HepG2 (cell line): Measurements from ENCODE around the gene FBXO2. TPM values are rescaled to one million over a fixed set of nuclear protein-coding genes. Genes with fewer than 3 reads are reported as not detected.

Source experiments
- AGO2 ChIP-seq: fragments of 200-400 bp; formaldehyde crosslinking; optimal IDR thresholded peaks from 2 replicates; pipeline ENCODE3; 2017; ENCODE audit warnings: mild to moderate bottlenecking, low read depth, low read length, moderate library complexity
- BORCS8-MEF2B ChIP-seq: sonication (generic); formaldehyde crosslinking; IDR thresholded peaks from 2 replicates; pipeline ENCODE4 v1.8.0; 2022; ENCODE audit warnings: mild to moderate bottlenecking, missing genetic modification reagents
- CEBPZ ChIP-seq: IDR thresholded peaks from 2 replicates; pipeline ENCODE4 v1.6.1; 2012; ENCODE audit warnings: low read length, improper control_type of control experiment
- CSRNP1 ChIP-seq: sonication (generic); formaldehyde crosslinking; IDR thresholded peaks from 2 replicates; pipeline ENCODE4 v1.8.1; 2023; ENCODE audit warnings: mild to moderate bottlenecking, missing genetic modification reagents
- HHEX ChIP-seq: IDR thresholded peaks from 2 replicates; pipeline ENCODE4 v1.6.1; 2016; ENCODE audit warnings: control low read depth
- HNRNPH1 ChIP-seq: fragments of 200-400 bp; formaldehyde crosslinking; optimal IDR thresholded peaks from 2 replicates; pipeline ENCODE3; 2017; ENCODE audit warnings: mild to moderate bottlenecking, low read depth, low read length
- JUND ChIP-seq: sonication (generic); formaldehyde crosslinking; IDR thresholded peaks from 2 replicates; pipeline ENCODE4 v1.8.0; 2022; ENCODE audit warnings: mild to moderate bottlenecking, missing genetic modification reagents
- MYC ChIP-seq: sonication (generic); formaldehyde crosslinking; IDR thresholded peaks from 2 replicates; pipeline ENCODE4 v1.9.0; 2021; ENCODE audit warnings: missing genetic modification reagents, borderline replicate concordance
- NCOA1 ChIP-seq: sonication (generic); formaldehyde crosslinking; IDR thresholded peaks from 2 replicates; pipeline ENCODE4 v1.9.0; 2021; ENCODE audit warnings: missing genetic modification reagents
- NFKB2 ChIP-seq: sonication (generic); formaldehyde crosslinking; IDR thresholded peaks from 2 replicates; pipeline ENCODE4 v1.4.0; 2020; ENCODE audit warnings: missing genetic modification reagents, borderline replicate concordance
- PRPF4 ChIP-seq: fragments of 200-400 bp; formaldehyde crosslinking; IDR thresholded peaks from 2 replicates; pipeline ENCODE4 v1.6.1; 2016; ENCODE audit warnings: low read length, low read depth; ENCODE audit not compliant: poor library complexity, severe bottlenecking
- RFXANK ChIP-seq: IDR thresholded peaks from 2 replicates; pipeline ENCODE4 v1.6.1; 2016
- SIX4 ChIP-seq: sonication (generic); formaldehyde crosslinking; IDR thresholded peaks from 2 replicates; pipeline ENCODE4 v1.4.0; 2020; ENCODE audit warnings: missing genetic modification reagents
- SMC3 ChIP-seq: IDR thresholded peaks from 2 replicates; pipeline ENCODE4 v1.6.1; 2011; ENCODE audit warnings: low read length, improper control_type of control experiment
- SRY ChIP-seq: sonication (generic); formaldehyde crosslinking; IDR thresholded peaks from 2 replicates; pipeline ENCODE4 v1.8.0; 2022; ENCODE audit warnings: mild to moderate bottlenecking, missing genetic modification reagents
- SYNCRIP ChIP-seq: fragments of 200-400 bp; formaldehyde crosslinking; IDR thresholded peaks from 2 replicates; pipeline ENCODE4 v1.6.1; 2018; ENCODE audit warnings: mild to moderate bottlenecking, low read depth, low read length; ENCODE audit not compliant: insufficient read depth
- ZBTB7B ChIP-seq: sonication (generic); formaldehyde crosslinking; IDR thresholded peaks from 2 replicates; pipeline ENCODE4 v1.4.0; 2020; ENCODE audit warnings: missing genetic modification reagents
- ZNF138 ChIP-seq: sonication (generic); formaldehyde crosslinking; IDR thresholded peaks from 2 replicates; pipeline ENCODE4 v1.5.0; 2020; ENCODE audit warnings: mild to moderate bottlenecking, low read depth, missing genetic modification reagents
- ZNF354B ChIP-seq: sonication (generic); formaldehyde crosslinking; IDR thresholded peaks from 2 replicates; pipeline ENCODE4 v1.8.0; 2022; ENCODE audit warnings: mild to moderate bottlenecking, missing genetic modification reagents
- ZNF572 ChIP-seq: sonication (generic); formaldehyde crosslinking; IDR thresholded peaks from 2 replicates; pipeline ENCODE4 v1.5.1; 2020; ENCODE audit warnings: mild to moderate bottlenecking, missing genetic modification reagents
- ZNF574 ChIP-seq: sonication (generic); formaldehyde crosslinking; IDR thresholded peaks from 2 replicates; pipeline ENCODE4 v1.4.0; 2020; ENCODE audit warnings: missing genetic modification reagents
- ZNF790 ChIP-seq: sonication (generic); formaldehyde crosslinking; IDR thresholded peaks from 2 replicates; pipeline ENCODE4 v1.8.0; 2022; ENCODE audit warnings: missing genetic modification reagents, mild to moderate bottlenecking, borderline replicate concordance
- polyA plus RNA-seq, 8 experiments: library from polyadenylated mRNA; depleted of rRNA in 3 of 8; stranded (reverse) in 7 of 8; unstranded in 1 of 8; fragments of >200 nt; fragmentation: Illumina TruSeq in 4 of 8; extraction: Trizol in 4 of 8; gene quantifications; 2 replicates each; pipeline versions ENCODE4 v1.2.1 to v1.2.3, GENCODE V29; 2011 to 2016; ENCODE audit warnings: low read depth in 4 of 8, missing spikeins in 1 of 8, mixed read lengths in 1 of 8; ENCODE audit not compliant: insufficient read depth in 1 of 8
- total RNA-seq, 5 experiments: library from RNA; depleted of rRNA; stranded (reverse); fragments of >200 nt; fragmentation: Illumina TruSeq; extraction: Trizol; gene quantifications; 2 replicates each; pipeline ENCODE4 v1.2.3, GENCODE V29; 2016; ENCODE audit warnings: low read depth in 1 of 5

Gene FBXO2
- total and polyA plus RNA-seq, 2 of the 13 experiments (the other 11 are each of a cell fraction or from before 2014, with no cell fraction given) = 79.3 to 112 TPM

DNA sequence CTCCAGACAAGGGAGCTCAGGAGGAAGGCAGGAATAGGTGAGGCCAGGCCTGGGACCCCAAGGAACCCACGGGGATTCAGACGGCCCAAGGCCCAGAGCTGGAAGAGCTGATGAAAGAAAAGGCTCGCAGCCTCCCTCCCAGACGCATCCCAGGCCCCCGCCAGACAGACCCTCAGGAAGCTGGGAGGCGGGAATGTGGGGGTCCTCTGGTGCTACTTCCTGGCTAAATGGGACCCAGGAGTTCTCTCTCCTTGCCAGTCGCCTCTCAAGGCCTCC, 430 bp downstream of the FBXO2 start (continued):
- TF ChIP-seq ZBTB7B = 0 out of 2 replicates have a peak, but pooled peaks have one; percentile 54
- TF ChIP-seq MYC (CRISPR knock-in tag) = no peak
- no peak for TF ChIP-seq ZNF138
- peak; percentile 20; the same call in 1 of the 2 replicates for TF ChIP-seq SRY (CRISPR knock-in tag)
- no peak for TF ChIP-seq CEBPZ
- peak; percentile 20; the same call in 1 of the 2 replicates for TF ChIP-seq NFKB2 (CRISPR knock-in tag)
- TF ChIP-seq HNRNPH1 = no peak
- TF ChIP-seq ZNF572 = no peak; the same call in 1 of the 2 replicates
- TF ChIP-seq SIX4 (CRISPR knock-in tag) = no peak
- TF ChIP-seq ZNF354B (CRISPR knock-in tag) = no peak
- TF ChIP-seq ZNF790 (CRISPR knock-in tag) = 0 out of 2 replicates have a peak, but pooled peaks have one; percentile 61
- no peak for TF ChIP-seq JUND (CRISPR knock-in tag)
- no peak for TF ChIP-seq AGO2
- no peak for TF ChIP-seq SYNCRIP
- no peak for TF ChIP-seq RFXANK (CRISPR knock-in tag)
- no peak for TF ChIP-seq SMC3
- TF ChIP-seq HHEX (CRISPR knock-in tag) = no peak
- no peak for TF ChIP-seq BORCS8-MEF2B
- no peak for TF ChIP-seq PRPF4
- TF ChIP-seq ZNF574 (CRISPR knock-in tag) = no peak
- no peak for TF ChIP-seq CSRNP1 (CRISPR knock-in tag)
- no peak for TF ChIP-seq NCOA1 (CRISPR knock-in tag)
